ENCODE results near the gene KAT7. TPM values are rescaled to one million over a fixed set of nuclear protein-coding genes. Genes with fewer than 3 reads are reported as not detected.
"Not testable (repeated sequence)": the region's sequence is repeated elsewhere in the genome, so short reads cannot be mapped to it uniquely, and the experiment has no call there.

The KAT7 gene
- total and polyA plus RNA-seq, 2 experiments from 2014 or later, result 31.0 to 187 TPM

DNA sequence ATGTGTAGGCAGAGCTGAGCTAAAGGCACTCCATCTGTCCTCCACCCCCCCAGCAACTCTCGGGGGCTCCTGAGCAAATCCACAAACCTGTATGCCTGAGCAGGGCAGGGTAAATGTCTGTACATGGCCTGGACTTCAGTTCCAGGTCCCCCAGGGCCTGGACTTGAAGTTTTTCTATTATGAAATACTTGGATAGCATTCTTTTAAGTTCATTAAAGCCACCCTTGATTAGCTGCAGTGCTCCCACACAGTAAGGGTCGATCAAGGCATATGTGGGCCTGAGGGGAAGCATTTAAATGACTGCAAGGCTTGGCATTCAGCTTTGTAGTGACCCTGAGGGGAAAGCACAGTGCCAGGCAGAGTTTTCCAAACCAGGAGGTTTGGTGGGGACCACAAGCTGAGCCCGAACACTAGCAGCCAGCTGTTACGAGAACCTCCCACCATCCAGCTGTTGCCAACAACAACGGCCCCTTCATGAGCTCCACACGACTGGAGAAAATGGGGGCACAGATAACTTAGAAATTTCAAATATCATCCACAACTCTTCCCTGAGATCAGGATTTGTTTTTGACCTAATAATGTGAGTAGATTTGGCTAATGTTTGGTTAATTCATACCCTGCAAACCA is 31.2 kb upstream of the KAT7 start:
- Histone ChIP-seq H3K4me1 (ENCODE audit: insufficient read depth) (peaks cover 32% of the 10 kb centered on the region), H3F3A (replicated peaks; ENCODE audit: low read depth) (no peaks in the 10 kb centered on the region), H4K20me1 (replicated peaks; ENCODE audit: insufficient read depth) (peaks cover 71% of the 10 kb centered on the region), H2AFZ (no peak overlapping the region), H3K36me3 (ENCODE audit: insufficient read depth) (no peaks in the 10 kb centered on the region), H3K27ac (ENCODE audit: low read depth) (no peak overlapping the region), H3K4me3 (no peak overlapping the region), H3K27me3 (ENCODE audit: insufficient read depth) (no peaks in the 10 kb centered on the region), H3K9me2 (ENCODE audit: insufficient read depth) (no peaks in the 10 kb centered on the region), H3K4me2 (no peak overlapping the region), H3K79me2 (replicated peaks; ENCODE audit: insufficient read depth) (peaks cover 100% of the 10 kb centered on the region)
- DNase-seq (ENCODE audit: low spot score) (no peak), ATAC-seq (no peak)
- H3K4me1 Mint-ChIP-seq, result peaks cover 49% of the 10 kb centered on the region
- no peak overlapping the region for H3K4me3 Mint-ChIP-seq
- TF ChIP-seq, protein P1, sequence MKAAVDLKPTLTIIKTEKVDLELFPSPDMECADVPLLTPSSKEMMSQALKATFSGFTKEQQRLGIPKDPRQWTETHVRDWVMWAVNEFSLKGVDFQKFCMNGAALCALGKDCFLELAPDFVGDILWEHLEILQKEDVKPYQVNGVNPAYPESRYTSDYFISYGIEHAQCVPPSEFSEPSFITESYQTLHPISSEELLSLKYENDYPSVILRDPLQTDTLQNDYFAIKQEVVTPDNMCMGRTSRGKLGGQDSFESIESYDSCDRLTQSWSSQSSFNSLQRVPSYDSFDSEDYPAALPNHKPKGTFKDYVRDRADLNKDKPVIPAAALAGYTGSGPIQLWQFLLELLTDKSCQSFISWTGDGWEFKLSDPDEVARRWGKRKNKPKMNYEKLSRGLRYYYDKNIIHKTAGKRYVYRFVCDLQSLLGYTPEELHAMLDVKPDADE (IDR thresholded peaks at IDR 0.05), result no peak
- TF ChIP-seq, protein P2, sequence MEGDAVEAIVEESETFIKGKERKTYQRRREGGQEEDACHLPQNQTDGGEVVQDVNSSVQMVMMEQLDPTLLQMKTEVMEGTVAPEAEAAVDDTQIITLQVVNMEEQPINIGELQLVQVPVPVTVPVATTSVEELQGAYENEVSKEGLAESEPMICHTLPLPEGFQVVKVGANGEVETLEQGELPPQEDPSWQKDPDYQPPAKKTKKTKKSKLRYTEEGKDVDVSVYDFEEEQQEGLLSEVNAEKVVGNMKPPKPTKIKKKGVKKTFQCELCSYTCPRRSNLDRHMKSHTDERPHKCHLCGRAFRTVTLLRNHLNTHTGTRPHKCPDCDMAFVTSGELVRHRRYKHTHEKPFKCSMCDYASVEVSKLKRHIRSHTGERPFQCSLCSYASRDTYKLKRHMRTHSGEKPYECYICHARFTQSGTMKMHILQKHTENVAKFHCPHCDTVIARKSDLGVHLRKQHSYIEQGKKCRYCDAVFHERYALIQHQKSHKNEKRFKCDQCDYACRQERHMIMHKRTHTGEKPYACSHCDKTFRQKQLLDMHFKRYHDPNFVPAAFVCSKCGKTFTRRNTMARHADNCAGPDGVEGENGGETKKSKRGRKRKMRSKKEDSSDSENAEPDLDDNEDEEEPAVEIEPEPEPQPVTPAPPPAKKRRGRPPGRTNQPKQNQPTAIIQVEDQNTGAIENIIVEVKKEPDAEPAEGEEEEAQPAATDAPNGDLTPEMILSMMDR (conservative IDR thresholded peaks at IDR 0.05; ENCODE audit: low read depth in 2 of 2), result no peak
- TF ChIP-seq EZH2 (IDR thresholded peaks at IDR 0.05; ENCODE audit: low read depth, unreplicated experiment), result no peak
- TF ChIP-seq JUNB (IDR thresholded peaks at IDR 0.05; ENCODE audit: unreplicated experiment), result no peak
- TF ChIP-seq, protein P3, sequence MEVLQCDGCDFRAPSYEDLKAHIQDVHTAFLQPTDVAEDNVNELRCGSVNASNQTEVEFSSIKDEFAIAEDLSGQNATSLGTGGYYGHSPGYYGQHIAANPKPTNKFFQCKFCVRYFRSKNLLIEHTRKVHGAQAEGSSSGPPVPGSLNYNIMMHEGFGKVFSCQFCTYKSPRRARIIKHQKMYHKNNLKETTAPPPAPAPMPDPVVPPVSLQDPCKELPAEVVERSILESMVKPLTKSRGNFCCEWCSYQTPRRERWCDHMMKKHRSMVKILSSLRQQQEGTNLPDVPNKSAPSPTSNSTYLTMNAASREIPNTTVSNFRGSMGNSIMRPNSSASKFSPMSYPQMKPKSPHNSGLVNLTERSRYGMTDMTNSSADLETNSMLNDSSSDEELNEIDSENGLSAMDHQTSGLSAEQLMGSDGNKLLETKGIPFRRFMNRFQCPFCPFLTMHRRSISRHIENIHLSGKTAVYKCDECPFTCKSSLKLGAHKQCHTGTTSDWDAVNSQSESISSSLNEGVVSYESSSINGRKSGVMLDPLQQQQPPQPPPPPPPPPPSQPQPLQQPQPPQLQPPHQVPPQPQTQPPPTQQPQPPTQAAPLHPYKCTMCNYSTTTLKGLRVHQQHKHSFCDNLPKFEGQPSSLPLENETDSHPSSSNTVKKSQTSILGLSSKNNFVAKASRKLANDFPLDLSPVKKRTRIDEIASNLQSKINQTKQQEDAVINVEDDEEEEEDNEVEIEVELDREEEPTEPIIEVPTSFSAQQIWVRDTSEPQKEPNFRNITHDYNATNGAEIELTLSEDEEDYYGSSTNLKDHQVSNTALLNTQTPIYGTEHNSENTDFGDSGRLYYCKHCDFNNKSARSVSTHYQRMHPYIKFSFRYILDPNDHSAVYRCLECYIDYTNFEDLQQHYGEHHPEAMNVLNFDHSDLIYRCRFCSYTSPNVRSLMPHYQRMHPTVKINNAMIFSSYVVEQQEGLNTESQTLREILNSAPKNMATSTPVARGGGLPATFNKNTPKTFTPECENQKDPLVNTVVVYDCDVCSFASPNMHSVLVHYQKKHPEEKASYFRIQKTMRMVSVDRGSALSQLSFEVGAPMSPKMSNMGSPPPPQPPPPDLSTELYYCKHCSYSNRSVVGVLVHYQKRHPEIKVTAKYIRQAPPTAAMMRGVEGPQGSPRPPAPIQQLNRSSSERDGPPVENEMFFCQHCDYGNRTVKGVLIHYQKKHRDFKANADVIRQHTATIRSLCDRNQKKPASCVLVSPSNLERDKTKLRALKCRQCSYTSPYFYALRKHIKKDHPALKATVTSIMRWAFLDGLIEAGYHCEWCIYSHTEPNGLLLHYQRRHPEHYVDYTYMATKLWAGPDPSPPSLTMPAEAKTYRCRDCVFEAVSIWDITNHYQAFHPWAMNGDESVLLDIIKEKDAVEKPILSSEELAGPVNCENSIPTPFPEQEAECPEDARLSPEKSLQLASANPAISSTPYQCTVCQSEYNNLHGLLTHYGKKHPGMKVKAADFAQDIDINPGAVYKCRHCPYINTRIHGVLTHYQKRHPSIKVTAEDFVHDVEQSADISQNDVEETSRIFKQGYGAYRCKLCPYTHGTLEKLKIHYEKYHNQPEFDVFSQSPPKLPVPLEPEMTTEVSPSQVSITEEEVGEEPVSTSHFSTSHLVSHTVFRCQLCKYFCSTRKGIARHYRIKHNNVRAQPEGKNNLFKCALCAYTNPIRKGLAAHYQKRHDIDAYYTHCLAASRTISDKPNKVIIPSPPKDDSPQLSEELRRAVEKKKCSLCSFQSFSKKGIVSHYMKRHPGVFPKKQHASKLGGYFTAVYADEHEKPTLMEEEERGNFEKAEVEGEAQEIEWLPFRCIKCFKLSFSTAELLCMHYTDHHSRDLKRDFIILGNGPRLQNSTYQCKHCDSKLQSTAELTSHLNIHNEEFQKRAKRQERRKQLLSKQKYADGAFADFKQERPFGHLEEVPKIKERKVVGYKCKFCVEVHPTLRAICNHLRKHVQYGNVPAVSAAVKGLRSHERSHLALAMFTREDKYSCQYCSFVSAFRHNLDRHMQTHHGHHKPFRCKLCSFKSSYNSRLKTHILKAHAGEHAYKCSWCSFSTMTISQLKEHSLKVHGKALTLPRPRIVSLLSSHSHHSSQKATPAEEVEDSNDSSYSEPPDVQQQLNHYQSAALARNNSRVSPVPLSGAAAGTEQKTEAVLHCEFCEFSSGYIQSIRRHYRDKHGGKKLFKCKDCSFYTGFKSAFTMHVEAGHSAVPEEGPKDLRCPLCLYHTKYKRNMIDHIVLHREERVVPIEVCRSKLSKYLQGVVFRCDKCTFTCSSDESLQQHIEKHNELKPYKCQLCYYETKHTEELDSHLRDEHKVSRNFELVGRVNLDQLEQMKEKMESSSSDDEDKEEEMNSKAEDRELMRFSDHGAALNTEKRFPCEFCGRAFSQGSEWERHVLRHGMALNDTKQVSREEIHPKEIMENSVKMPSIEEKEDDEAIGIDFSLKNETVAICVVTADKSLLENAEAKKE (CRISPR knock-in tag; IDR thresholded peaks at IDR 0.05), result no peak
- no peak for TF ChIP-seq EZH2phosphoT487 (IDR thresholded peaks at IDR 0.05; ENCODE audit: unreplicated experiment)
- no peak for TF ChIP-seq ZNF331 (CRISPR knock-in tag; IDR thresholded peaks at IDR 0.05; ENCODE audit: low read depth)
- no peak for TF ChIP-seq NANOG (IDR thresholded peaks at IDR 0.05; ENCODE audit: borderline replicate concordance)
- no peak for TF ChIP-seq POLR2AphosphoS5 (IDR thresholded peaks at IDR 0.05; ENCODE audit: low read depth)
- TF ChIP-seq ZNF114 (CRISPR knock-in tag; IDR thresholded peaks at IDR 0.05), result no peak
- no peak for TF ChIP-seq STAT1 (IDR thresholded peaks at IDR 0.05; ENCODE audit: unreplicated experiment)
- H3K36me3 Mint-ChIP-seq (ENCODE audit: low read depth), result peaks cover 11% of the 10 kb centered on the region; the same call in 2 of the 3 replicates
- H3K9me3 Mint-ChIP-seq, result no peaks in the 10 kb centered on the region; the same call in 2 of the 3 replicates
- no peak overlapping the region; the same call in 1 of the 2 replicates for H3K27ac Mint-ChIP-seq
- peaks cover 3% of the 10 kb centered on the region for H3K27me3 Mint-ChIP-seq (ENCODE audit: insufficient read depth, low read depth, poor library complexity)

DNA sequence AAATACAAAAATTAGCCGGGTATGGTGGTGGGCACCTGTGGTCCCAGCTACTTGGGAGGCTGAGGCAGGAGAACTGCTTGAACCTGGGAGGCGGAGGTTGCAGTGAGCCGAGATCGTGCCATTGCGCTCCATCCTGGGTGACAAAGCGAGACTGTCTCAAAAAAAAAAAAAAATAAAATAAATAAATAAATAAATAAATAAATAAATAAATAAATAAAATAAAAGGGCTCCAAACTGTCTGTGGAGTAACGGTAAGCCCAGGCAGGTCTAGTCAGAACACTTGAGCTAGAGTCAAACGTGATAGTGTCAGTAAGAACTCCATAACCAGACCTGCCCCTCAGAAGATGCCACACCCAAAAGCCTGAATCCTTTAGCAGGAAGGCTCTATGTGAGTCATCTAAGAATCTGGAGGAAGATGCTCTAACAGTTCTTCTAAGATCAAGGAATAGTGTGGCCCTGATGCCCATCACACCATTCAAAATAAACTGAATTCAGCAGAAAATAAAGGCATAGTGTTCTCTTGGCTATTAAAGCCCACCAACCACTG is 29.9 kb upstream of the KAT7 start:
- ATAC-seq; H3K4me2 ChIP-seq; H3K9me2 ChIP-seq (ENCODE audit: insufficient read depth); H3K36me3 ChIP-seq (ENCODE audit: insufficient read depth); H3K27me3 ChIP-seq (ENCODE audit: insufficient read depth); H3K9me3 Mint-ChIP-seq; H3K4me3 Mint-ChIP-seq; H3F3A ChIP-seq (replicated peaks; ENCODE audit: low read depth); H3K27me3 Mint-ChIP-seq (ENCODE audit: insufficient read depth, low read depth, poor library complexity); H3K27ac Mint-ChIP-seq; H2AFZ ChIP-seq; H3K4me3 ChIP-seq; H3K27ac ChIP-seq (ENCODE audit: low read depth); DNase-seq (ENCODE audit: low spot score): not testable (repeated sequence)
- peaks cover 39% of the 10 kb centered on the region for H3K4me1 ChIP-seq (ENCODE audit: insufficient read depth)
- peaks cover 99% of the 10 kb centered on the region for H3K79me2 ChIP-seq (replicated peaks; ENCODE audit: insufficient read depth)
- peaks cover 71% of the 10 kb centered on the region for H4K20me1 ChIP-seq (replicated peaks; ENCODE audit: insufficient read depth)
- Mint-ChIP-seq H3K4me1 (peaks cover 54% of the 10 kb centered on the region), H3K36me3 (ENCODE audit: low read depth) (peaks cover 11% of the 10 kb centered on the region; the same call in 2 of the 3 replicates)
